Neural progenitor cell (in vitro differentiated cells): ENCODE results near the gene CEACAM7.

Source experiments
- EZH2phosphoT487 ChIP-seq: fragments of 200-600 bp; sonication (generic); IDR thresholded peaks from 2 replicates; pipeline ENCODE4 v1.6.1; 2017; ENCODE audit warnings: antibody characterized with exemption
- TF ChIP-seq, protein P1 (sequence below): fragments of 200-600 bp; sonication (generic); IDR thresholded peaks from 2 replicates; pipeline ENCODE4 v1.5.1; 2017; ENCODE audit warnings: antibody characterized with exemption, mild to moderate bottlenecking

DNA sequence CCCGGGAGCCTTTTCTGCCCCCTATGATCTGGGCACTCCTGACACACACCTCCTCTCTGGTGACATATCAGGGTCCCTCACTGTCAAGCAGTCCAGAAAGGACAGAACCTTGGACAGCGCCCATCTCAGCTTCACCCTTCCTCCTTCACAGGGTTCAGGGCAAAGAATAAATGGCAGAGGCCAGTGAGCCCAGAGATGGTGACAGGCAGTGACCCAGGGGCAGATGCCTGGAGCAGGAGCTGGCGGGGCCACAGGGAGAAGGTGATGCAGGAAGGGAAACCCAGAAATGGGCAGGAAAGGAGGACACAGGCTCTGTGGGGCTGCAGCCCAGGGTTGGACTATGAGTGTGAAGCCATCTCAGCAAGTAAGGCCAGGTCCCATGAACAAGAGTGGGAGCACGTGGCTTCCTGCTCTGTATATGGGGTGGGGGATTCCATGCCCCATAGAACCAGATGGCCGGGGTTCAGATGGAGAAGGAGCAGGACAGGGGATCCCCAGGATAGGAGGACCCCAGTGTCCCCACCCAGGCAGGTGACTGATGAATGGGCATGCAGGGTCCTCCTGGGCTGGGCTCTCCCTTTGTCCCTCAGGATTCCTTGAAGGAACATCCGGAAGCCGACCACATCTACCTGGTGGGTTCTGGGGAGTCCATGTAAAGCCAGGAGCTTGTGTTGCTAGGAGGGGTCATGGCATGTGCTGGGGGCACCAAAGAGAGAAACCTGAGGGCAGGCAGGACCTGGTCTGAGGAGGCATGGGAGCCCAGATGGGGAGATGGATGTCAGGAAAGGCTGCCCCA lies 8.5 kb upstream of the CEACAM7 start:
- TF ChIP-seq, protein P1, sequence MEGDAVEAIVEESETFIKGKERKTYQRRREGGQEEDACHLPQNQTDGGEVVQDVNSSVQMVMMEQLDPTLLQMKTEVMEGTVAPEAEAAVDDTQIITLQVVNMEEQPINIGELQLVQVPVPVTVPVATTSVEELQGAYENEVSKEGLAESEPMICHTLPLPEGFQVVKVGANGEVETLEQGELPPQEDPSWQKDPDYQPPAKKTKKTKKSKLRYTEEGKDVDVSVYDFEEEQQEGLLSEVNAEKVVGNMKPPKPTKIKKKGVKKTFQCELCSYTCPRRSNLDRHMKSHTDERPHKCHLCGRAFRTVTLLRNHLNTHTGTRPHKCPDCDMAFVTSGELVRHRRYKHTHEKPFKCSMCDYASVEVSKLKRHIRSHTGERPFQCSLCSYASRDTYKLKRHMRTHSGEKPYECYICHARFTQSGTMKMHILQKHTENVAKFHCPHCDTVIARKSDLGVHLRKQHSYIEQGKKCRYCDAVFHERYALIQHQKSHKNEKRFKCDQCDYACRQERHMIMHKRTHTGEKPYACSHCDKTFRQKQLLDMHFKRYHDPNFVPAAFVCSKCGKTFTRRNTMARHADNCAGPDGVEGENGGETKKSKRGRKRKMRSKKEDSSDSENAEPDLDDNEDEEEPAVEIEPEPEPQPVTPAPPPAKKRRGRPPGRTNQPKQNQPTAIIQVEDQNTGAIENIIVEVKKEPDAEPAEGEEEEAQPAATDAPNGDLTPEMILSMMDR, result no peak
- TF ChIP-seq EZH2phosphoT487, result no peak
